ENCODE measurements around the gene SLC9A8.

- no peak for TF ChIP-seq CTCF (IDR thresholded peaks at IDR 0.05; ENCODE audit: insufficient read depth, low read depth, low read length)
- no peak for TF ChIP-seq EZH2 (IDR thresholded peaks at IDR 0.05; ENCODE audit: insufficient read depth, low read length)
These were observed 53.4 kb downstream of the SLC9A8 start for GRCh38 chr20:49866051-49866450.

Data from astrocyte (in vitro differentiated cells and primary cell).